ENCODE data around the gene SBDS. TPM values are rescaled to one million over a fixed set of nuclear protein-coding genes. Genes with fewer than 3 reads are reported as not detected.
"Not testable (repeated sequence)": the region's sequence is repeated elsewhere in the genome, so short reads cannot be mapped to it uniquely, and the experiment has no call there.

SBDS gene
- 75.4 TPM for total RNA-seq

GRCh38 chr7:66995050-66995776 lies at the start of gene SBDS:
SBDS (minus strand) TSS chr7:66995586; CDS start chr7:66995417, 169 bp downstream.
- peak; percentile 88 for ATAC-seq

- ATAC-seq: peak; percentile 40
Measured at GRCh38 chr7:67043559-67043930, 48.2 kb upstream of the SBDS start.

GRCh38 chr7:67042781-67043558 lies 47.6 kb upstream of the SBDS start:
- ATAC-seq: peak; percentile 95

- ATAC-seq: not testable (repeated sequence)
Measured at GRCh38 chr7:67040832-67041231, 45.4 kb upstream of the SBDS start.

GRCh38 chr7:67036432-67037395 lies 41.3 kb upstream of the SBDS start:
- ATAC-seq: peak; percentile 22

GRCh38 chr7:67033251-67033650 lies 37.9 kb upstream of the SBDS start:
- no peak for ATAC-seq

- not testable (repeated sequence) for ATAC-seq
Measured at GRCh38 chr7:67031685-67032084, 36.3 kb upstream of the SBDS start.

- peak; percentile 65 for ATAC-seq
Measured at GRCh38 chr7:67025459-67025858, 30.1 kb upstream of the SBDS start.

GRCh38 chr7:67022511-67022910 lies 27.1 kb upstream of the SBDS start:
- ATAC-seq: no peak

- ATAC-seq: no peak
Measured at GRCh38 chr7:67021260-67021659, 25.9 kb upstream of the SBDS start.

GRCh38 chr7:67019562-67020390 lies 24.4 kb upstream of the SBDS start:
- no peak for ATAC-seq

- ATAC-seq: no peak
Measured at GRCh38 chr7:67018940-67019339, 23.6 kb upstream of the SBDS start.

GRCh38 chr7:67017971-67018370 lies 22.6 kb upstream of the SBDS start:
- not testable (repeated sequence) for ATAC-seq

- ATAC-seq: not testable (repeated sequence)
Measured at GRCh38 chr7:67014076-67014622, 18.8 kb upstream of the SBDS start.

- not testable (repeated sequence) for ATAC-seq
Measured at GRCh38 chr7:67009677-67010076, 14.3 kb upstream of the SBDS start.

GRCh38 chr7:67008260-67008659 lies 12.9 kb upstream of the SBDS start:
- ATAC-seq: no peak

GRCh38 chr7:67006965-67007364 lies 11.6 kb upstream of the SBDS start:
- peak; percentile 76 for ATAC-seq

- not testable (repeated sequence) for ATAC-seq
Measured at GRCh38 chr7:67004145-67004544, 8.8 kb upstream of the SBDS start.

- not testable (repeated sequence) for ATAC-seq
Measured at GRCh38 chr7:67000601-67001258, 5.3 kb upstream of the SBDS start.

GRCh38 chr7:66996444-66997191 lies 1.2 kb upstream of the SBDS start, which contains the start of gene TYW1:
TYW1 (plus strand) TSS chr7:66996833; CDS start chr7:66996979, 146 bp downstream.
- ATAC-seq: peak; percentile 95
